GM18498 (cell line): ENCODE measurements around the gene PMP22.
"Not testable (repeated sequence)": the region's sequence is repeated elsewhere in the genome, so short reads cannot be mapped to it uniquely, and the experiment has no call there.

Source experiments
- ATAC-seq: cut with Tn5 transposase; IDR thresholded peaks from one replicate; pipeline ENCODE4 v1.9.1; 2021; ENCODE audit warnings: mild to moderate bottlenecking, moderate library complexity; ENCODE audit not compliant: unreplicated experiment

PMP22 gene

GRCh38 chr17:15220785-15221184, 44.3 kb downstream of the PMP22 start:
- ATAC-seq, result no peak

- ATAC-seq, result no peak
Measured at GRCh38 chr17:15216481-15216880, 48.6 kb downstream of the PMP22 start.

- no peak for ATAC-seq
Measured at GRCh38 chr17:15213381-15214087, 51.6 kb downstream of the PMP22 start.

- ATAC-seq, result no peak
Measured at GRCh38 chr17:15210247-15210646, 54.9 kb downstream of the PMP22 start.

GRCh38 chr17:15203062-15203461, 62.1 kb downstream of the PMP22 start:
- ATAC-seq, result not testable (repeated sequence)

GRCh38 chr17:15200574-15200973, 64.6 kb downstream of the PMP22 start:
- ATAC-seq, result not testable (repeated sequence)

- no peak for ATAC-seq
Measured at GRCh38 chr17:15197229-15197628, 67.9 kb downstream of the PMP22 start.

GRCh38 chr17:15194859-15195277, 70.3 kb downstream of the PMP22 start:
- no peak for ATAC-seq

GRCh38 chr17:15185625-15185991, 79.5 kb downstream of the PMP22 start:
- ATAC-seq, result no peak

GRCh38 chr17:15184872-15185624, 80.1 kb downstream of the PMP22 start:
- no peak for ATAC-seq

GRCh38 chr17:15181816-15182215, 83.3 kb downstream of the PMP22 start:
- ATAC-seq, result no peak

GRCh38 chr17:15181333-15181732, 83.8 kb downstream of the PMP22 start:
- no peak for ATAC-seq

- no peak for ATAC-seq
Measured at GRCh38 chr17:15180121-15180561, 85.0 kb downstream of the PMP22 start.
